WTC11 (cell line): ENCODE results near the gene NDRG4. TPM values are rescaled to one million over a fixed set of nuclear protein-coding genes. Genes with fewer than 3 reads are reported as not detected.

Experiments used
- ATAC-seq: fragments of 200-7000 bp; cut with Tn5 transposase; 2 replicates; pipeline ENCODE4 v1.10.0; 2021; ENCODE audit warnings: mild to moderate bottlenecking, moderate library complexity
- CTCF ChIA-PET: fragments of 300-600 bp; sonication (Branson Sonifier 250); formaldehyde crosslinking; loops from one replicate; lab custom pipeline; 2021; ENCODE audit warnings: antibody characterized with exemption; lab: Charles Lee
- POLR2A ChIA-PET: fragments of 350-600 bp; sonication (Branson Sonifier 250); formaldehyde crosslinking; loops from one replicate; lab custom pipeline; 2021; ENCODE audit warnings: antibody characterized with exemption; lab: Charles Lee
- DNase-seq: peaks from one replicate; pipeline ENCODE4 v3.0.0; 2021; ENCODE audit warnings: low spot score
- H3K27ac Mint-ChIP-seq: 2 replicates; pipeline ENCODE4 v1.8.0; 2021; ENCODE audit warnings: mixed read lengths
- H3K27me3 Mint-ChIP-seq: 2 replicates; pipeline ENCODE4 v1.8.0; 2021; ENCODE audit warnings: low read depth, mild to moderate bottlenecking, moderate library complexity, mixed read lengths
- H3K36me3 Mint-ChIP-seq: 2 replicates; pipeline ENCODE4 v1.8.0; 2021; ENCODE audit warnings: mixed read lengths
- H3K4me1 Mint-ChIP-seq: 2 replicates; pipeline ENCODE4 v1.8.0; 2022; ENCODE audit warnings: mixed read lengths
- H3K4me3 Mint-ChIP-seq: 2 replicates; pipeline ENCODE4 v1.8.0; 2021; ENCODE audit warnings: mild to moderate bottlenecking, moderate library complexity, mixed read lengths
- H3K9me3 Mint-ChIP-seq: 2 replicates; pipeline ENCODE4 v1.8.0; 2021; ENCODE audit warnings: mixed read lengths
- ATF1 ChIP-seq: sonication (generic); formaldehyde crosslinking; IDR thresholded peaks from 2 replicates; pipeline ENCODE4 v1.8.1; 2023; ENCODE audit warnings: mild to moderate bottlenecking, moderate library complexity, missing genetic modification reagents
- CBFB ChIP-seq: sonication (generic); formaldehyde crosslinking; IDR thresholded peaks from 2 replicates; pipeline ENCODE4 v1.8.1; 2022; ENCODE audit warnings: mild to moderate bottlenecking, low read depth, missing genetic modification reagents
- CREB1 ChIP-seq: sonication (generic); formaldehyde crosslinking; IDR thresholded peaks from 2 replicates; pipeline ENCODE4 v1.8.0; 2023; ENCODE audit warnings: mild to moderate bottlenecking, missing genetic modification reagents
- ESRRA ChIP-seq: sonication (generic); formaldehyde crosslinking; IDR thresholded peaks from 2 replicates; pipeline ENCODE4 v1.8.1; 2022; ENCODE audit warnings: mild to moderate bottlenecking, missing genetic modification reagents, borderline replicate concordance
- ETV6 ChIP-seq: sonication (generic); formaldehyde crosslinking; IDR thresholded peaks from 2 replicates; pipeline ENCODE4 v1.8.1; 2022; ENCODE audit warnings: mild to moderate bottlenecking, missing genetic modification reagents
- GRHL2 ChIP-seq: fragments of 250-450 bp; sonication (Bioruptor Pico); IDR thresholded peaks from 2 replicates; pipeline ENCODE4 v1.8.0; 2022; ENCODE audit warnings: mild to moderate bottlenecking, moderate library complexity; ENCODE audit not compliant: insufficient replicate concordance, severe bottlenecking
- JAZF1 ChIP-seq: fragments of 250-450 bp; sonication (Bioruptor Pico); IDR thresholded peaks from 2 replicates; pipeline ENCODE4 v1.9.0; 2021; ENCODE audit warnings: moderate library complexity, mild to moderate bottlenecking, inconsistent platforms
- NFATC4 ChIP-seq: fragments of 250-450 bp; sonication (Bioruptor Pico); IDR thresholded peaks from 2 replicates; pipeline ENCODE4 v1.9.0; 2021; ENCODE audit warnings: mild to moderate bottlenecking
- NR1H2 ChIP-seq: sonication (generic); formaldehyde crosslinking; IDR thresholded peaks from 2 replicates; pipeline ENCODE4 v1.9.0; 2021; ENCODE audit warnings: mild to moderate bottlenecking, moderate library complexity, missing genetic modification reagents
- SMAD3 ChIP-seq: sonication (generic); formaldehyde crosslinking; IDR thresholded peaks from 2 replicates; pipeline ENCODE4 v1.8.0; 2022; ENCODE audit warnings: missing genetic modification reagents, mild to moderate bottlenecking, borderline replicate concordance
- SP1 ChIP-seq: sonication (generic); formaldehyde crosslinking; conservative IDR thresholded peaks from 2 replicates; pipeline ENCODE4 v1.8.1; 2022; ENCODE audit warnings: missing genetic modification reagents
- TEAD1 ChIP-seq: sonication (generic); formaldehyde crosslinking; IDR thresholded peaks from 2 replicates; pipeline ENCODE4 v1.8.0; 2022; ENCODE audit warnings: mild to moderate bottlenecking, missing genetic modification reagents
- TP53 ChIP-seq: sonication (generic); formaldehyde crosslinking; IDR thresholded peaks from 2 replicates; pipeline ENCODE4 v1.8.1; 2023; ENCODE audit warnings: mild to moderate bottlenecking, missing genetic modification reagents
- ZNF219 ChIP-seq: sonication (generic); formaldehyde crosslinking; IDR thresholded peaks from 2 replicates; pipeline ENCODE4 v1.8.0; 2023; ENCODE audit warnings: missing genetic modification reagents, mild to moderate bottlenecking, borderline replicate concordance
- total RNA-seq: library from RNA; stranded (reverse); gene quantifications from 3 replicates; pipeline ENCODE4 v1.2.3, GENCODE V29; 2021
- TF ChIP-seq, protein P1 (sequence below): sonication (generic); formaldehyde crosslinking; IDR thresholded peaks from 2 replicates; pipeline ENCODE4 v1.8.0; 2023; ENCODE audit warnings: mild to moderate bottlenecking, missing genetic modification reagents
- TF ChIP-seq, protein P2 (sequence below): sonication (generic); formaldehyde crosslinking; IDR thresholded peaks from 2 replicates; pipeline ENCODE4 v1.8.1; 2023; ENCODE audit warnings: mild to moderate bottlenecking, missing genetic modification reagents, moderate library complexity
- TF ChIP-seq, protein P3 (sequence below): sonication (generic); formaldehyde crosslinking; conservative IDR thresholded peaks from 2 replicates; pipeline ENCODE4 v1.8.1; 2022; ENCODE audit warnings: mild to moderate bottlenecking, missing genetic modification reagents
- TF ChIP-seq, protein P4 (sequence below): sonication (generic); formaldehyde crosslinking; IDR thresholded peaks from 2 replicates; pipeline ENCODE4 v1.8.1; 2022; ENCODE audit warnings: low read depth, mild to moderate bottlenecking, moderate library complexity, missing genetic modification reagents, borderline replicate concordance
- TF ChIP-seq, protein P5 (sequence below): sonication (generic); formaldehyde crosslinking; IDR thresholded peaks from 2 replicates; pipeline ENCODE4 v1.8.0; 2023; ENCODE audit warnings: missing genetic modification reagents

Gene NDRG4
- total RNA-seq, 1 experiment from 2014 or later: 20.5 TPM

DNA sequence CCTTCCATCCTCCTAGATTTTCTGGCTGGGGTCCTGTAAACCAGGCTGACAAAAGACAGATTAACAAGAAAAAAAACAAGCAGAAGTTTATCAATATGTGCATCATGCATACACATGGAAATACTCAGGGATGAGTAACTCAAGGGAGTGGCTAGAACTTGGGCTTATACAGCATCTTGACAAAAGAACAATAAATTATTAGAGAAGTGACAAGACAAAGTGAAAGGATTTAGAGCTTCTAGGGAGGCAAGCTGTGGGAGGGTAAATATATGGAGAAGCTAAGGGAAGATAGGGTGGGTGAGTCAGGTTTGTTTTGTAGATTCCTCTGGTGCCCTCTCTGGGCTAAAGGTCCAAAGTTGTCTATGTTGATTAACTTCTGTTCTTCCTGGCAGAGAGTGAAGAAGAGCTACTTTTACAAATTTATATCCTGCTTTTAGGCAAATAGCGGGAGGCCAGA, 48.0 kb upstream of the NDRG4 start (continued):
- TF ChIP-seq NR1H2 (CRISPR knock-in tag) (no peak), CBFB (CRISPR knock-in tag) (no peak)

DNA sequence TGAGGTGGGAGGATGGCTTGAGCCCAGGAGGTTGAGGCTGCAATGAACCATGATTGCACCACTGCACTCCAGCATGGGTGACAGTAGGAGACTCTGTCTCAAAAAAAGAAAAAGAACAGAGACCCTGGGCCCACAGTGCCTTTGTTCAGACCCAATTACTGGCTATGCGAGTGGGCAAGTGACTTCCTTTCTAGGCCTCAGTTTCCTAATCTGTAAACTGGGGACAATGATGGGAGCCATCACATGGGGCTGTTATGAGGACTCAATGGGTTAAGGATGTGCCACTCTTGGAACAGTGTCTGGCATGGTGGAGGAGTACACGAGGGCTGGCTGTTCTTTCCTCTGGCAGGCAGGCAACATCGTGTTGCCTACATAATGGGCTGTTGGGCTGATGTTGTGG, 47.3 kb upstream of the NDRG4 start:
- H3K9me3 Mint-ChIP-seq: no peaks in the 10 kb centered on the region
- no peak overlapping the region for H3K27ac Mint-ChIP-seq
- DNase-seq: no peak
- ChIA-PET POLR2A (no interaction called here), CTCF (interaction anchor here (1.1 kb wide), 1 partner anchor 16 kb away, joined by 3 read pairs; no protein-coding TSS in a partner anchor)
- ATAC-seq: no peak
- no peak overlapping the region for H3K4me3 Mint-ChIP-seq
- no peak for TF ChIP-seq CBFB (CRISPR knock-in tag)
- TF ChIP-seq, protein P1, sequence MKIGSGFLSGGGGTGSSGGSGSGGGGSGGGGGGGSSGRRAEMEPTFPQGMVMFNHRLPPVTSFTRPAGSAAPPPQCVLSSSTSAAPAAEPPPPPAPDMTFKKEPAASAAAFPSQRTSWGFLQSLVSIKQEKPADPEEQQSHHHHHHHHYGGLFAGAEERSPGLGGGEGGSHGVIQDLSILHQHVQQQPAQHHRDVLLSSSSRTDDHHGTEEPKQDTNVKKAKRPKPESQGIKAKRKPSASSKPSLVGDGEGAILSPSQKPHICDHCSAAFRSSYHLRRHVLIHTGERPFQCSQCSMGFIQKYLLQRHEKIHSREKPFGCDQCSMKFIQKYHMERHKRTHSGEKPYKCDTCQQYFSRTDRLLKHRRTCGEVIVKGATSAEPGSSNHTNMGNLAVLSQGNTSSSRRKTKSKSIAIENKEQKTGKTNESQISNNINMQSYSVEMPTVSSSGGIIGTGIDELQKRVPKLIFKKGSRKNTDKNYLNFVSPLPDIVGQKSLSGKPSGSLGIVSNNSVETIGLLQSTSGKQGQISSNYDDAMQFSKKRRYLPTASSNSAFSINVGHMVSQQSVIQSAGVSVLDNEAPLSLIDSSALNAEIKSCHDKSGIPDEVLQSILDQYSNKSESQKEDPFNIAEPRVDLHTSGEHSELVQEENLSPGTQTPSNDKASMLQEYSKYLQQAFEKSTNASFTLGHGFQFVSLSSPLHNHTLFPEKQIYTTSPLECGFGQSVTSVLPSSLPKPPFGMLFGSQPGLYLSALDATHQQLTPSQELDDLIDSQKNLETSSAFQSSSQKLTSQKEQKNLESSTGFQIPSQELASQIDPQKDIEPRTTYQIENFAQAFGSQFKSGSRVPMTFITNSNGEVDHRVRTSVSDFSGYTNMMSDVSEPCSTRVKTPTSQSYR (CRISPR knock-in tag): no peak
- TF ChIP-seq JAZF1 (CRISPR knock-in tag): no peak
- TF ChIP-seq ESRRA (CRISPR knock-in tag): no peak
- H3K4me1 Mint-ChIP-seq: no peaks in the 10 kb centered on the region
- no peaks in the 10 kb centered on the region for H3K36me3 Mint-ChIP-seq
- H3K27me3 Mint-ChIP-seq: peaks cover 16% of the 10 kb centered on the region

DNA sequence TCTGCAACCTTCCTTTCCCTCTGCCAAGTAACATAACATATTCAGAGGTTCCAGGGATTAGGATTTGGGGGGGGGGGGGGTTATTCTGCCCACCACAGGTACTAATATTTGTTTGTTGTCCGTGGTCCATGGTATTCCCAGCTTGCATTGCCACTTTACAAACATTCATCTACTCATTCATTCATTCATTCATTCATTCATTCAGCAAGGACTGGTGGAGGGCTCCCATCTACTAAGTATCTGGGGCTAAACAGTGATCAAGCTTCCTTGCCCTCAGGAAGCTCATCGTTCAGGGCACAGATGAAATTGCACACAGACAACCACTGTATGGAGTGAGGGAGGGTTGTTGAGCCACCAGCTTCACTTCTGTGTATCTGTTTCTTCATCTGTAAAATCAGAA, 45.8 kb upstream of the NDRG4 start:
- H3K4me3 Mint-ChIP-seq: no peak overlapping the region
- H3K27ac Mint-ChIP-seq: no peak overlapping the region
- ChIA-PET CTCF (interaction anchor here (1.3 to 3.1 kb wide), 3 partner anchors 33 to 154 kb away, joined by 4 to 8 read pairs (median 4); no protein-coding TSS in a partner anchor), POLR2A (no interaction called here)
- H3K36me3 Mint-ChIP-seq: no peaks in the 10 kb centered on the region
- H3K27me3 Mint-ChIP-seq: peaks cover 14% of the 10 kb centered on the region
- DNase-seq (no peak), ATAC-seq (no peak)
- no peaks in the 10 kb centered on the region for H3K4me1 Mint-ChIP-seq
- TF ChIP-seq CREB1 (CRISPR knock-in tag) (no peak), TP53 (no peak), ETV6 (CRISPR knock-in tag) (no peak), NFATC4 (CRISPR knock-in tag) (no peak)
- no peaks in the 10 kb centered on the region for H3K9me3 Mint-ChIP-seq

DNA sequence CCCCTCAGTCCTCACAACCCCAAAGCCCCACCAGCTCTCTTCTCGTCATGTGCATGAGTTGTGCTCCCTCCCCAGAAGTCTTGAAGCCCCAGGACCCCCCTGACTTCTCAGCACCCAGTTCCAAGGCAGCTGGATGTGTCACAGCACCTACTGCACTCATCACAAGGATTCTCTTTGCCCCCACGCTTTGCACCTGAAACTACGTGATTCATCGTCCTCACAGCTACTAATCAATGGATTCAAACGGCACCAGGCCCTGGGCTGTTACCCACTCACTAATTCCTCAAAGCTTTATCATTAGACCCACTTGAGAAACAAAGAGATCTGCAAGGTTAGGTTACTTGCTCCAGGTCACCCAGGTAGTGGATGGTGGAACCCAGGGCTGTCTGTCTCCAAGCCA, 45.1 kb upstream of the NDRG4 start:
- ChIA-PET CTCF (interaction anchor here (1.3 to 3.1 kb wide), 3 partner anchors 33 to 155 kb away, joined by 4 to 8 read pairs (median 4); no protein-coding TSS in a partner anchor), POLR2A (no interaction called here)
- TF ChIP-seq SMAD3 (CRISPR knock-in tag): no peak
- TF ChIP-seq, protein P2, sequence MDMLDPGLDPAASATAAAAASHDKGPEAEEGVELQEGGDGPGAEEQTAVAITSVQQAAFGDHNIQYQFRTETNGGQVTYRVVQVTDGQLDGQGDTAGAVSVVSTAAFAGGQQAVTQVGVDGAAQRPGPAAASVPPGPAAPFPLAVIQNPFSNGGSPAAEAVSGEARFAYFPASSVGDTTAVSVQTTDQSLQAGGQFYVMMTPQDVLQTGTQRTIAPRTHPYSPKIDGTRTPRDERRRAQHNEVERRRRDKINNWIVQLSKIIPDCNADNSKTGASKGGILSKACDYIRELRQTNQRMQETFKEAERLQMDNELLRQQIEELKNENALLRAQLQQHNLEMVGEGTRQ (CRISPR knock-in tag): no peak
- TF ChIP-seq TEAD1 (CRISPR knock-in tag): no peak
- no peak for TF ChIP-seq NR1H2 (CRISPR knock-in tag)
- TF ChIP-seq, protein P3, sequence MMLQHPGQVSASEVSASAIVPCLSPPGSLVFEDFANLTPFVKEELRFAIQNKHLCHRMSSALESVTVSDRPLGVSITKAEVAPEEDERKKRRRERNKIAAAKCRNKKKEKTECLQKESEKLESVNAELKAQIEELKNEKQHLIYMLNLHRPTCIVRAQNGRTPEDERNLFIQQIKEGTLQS (CRISPR knock-in tag): no peak
- no peak for TF ChIP-seq SP1 (CRISPR knock-in tag)
- TF ChIP-seq, protein P4, sequence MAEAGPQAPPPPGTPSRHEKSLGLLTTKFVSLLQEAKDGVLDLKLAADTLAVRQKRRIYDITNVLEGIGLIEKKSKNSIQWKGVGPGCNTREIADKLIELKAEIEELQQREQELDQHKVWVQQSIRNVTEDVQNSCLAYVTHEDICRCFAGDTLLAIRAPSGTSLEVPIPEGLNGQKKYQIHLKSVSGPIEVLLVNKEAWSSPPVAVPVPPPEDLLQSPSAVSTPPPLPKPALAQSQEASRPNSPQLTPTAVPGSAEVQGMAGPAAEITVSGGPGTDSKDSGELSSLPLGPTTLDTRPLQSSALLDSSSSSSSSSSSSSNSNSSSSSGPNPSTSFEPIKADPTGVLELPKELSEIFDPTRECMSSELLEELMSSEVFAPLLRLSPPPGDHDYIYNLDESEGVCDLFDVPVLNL: no peak
- TF ChIP-seq, protein P5, sequence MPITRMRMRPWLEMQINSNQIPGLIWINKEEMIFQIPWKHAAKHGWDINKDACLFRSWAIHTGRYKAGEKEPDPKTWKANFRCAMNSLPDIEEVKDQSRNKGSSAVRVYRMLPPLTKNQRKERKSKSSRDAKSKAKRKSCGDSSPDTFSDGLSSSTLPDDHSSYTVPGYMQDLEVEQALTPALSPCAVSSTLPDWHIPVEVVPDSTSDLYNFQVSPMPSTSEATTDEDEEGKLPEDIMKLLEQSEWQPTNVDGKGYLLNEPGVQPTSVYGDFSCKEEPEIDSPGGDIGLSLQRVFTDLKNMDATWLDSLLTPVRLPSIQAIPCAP (CRISPR knock-in tag): no peak
- TF ChIP-seq ZNF219 (CRISPR knock-in tag): no peak
- no peak for TF ChIP-seq ATF1 (CRISPR knock-in tag)
- TF ChIP-seq GRHL2: no peak
- Mint-ChIP-seq H3K4me3 (no peak overlapping the region), H3K27me3 (peaks cover 17% of the 10 kb centered on the region), H3K4me1 (no peaks in the 10 kb centered on the region), H3K27ac (no peak overlapping the region), H3K9me3 (no peaks in the 10 kb centered on the region), H3K36me3 (no peaks in the 10 kb centered on the region)
- DNase-seq (no peak), ATAC-seq (no peak)
